Fibroblast of lung (primary cell): ENCODE results near the gene SUSD5.

Experiments
- CTCF ChIP-seq, 2 donors: IDR thresholded peaks in 1 of 2; conservative IDR thresholded peaks in 1 of 2; 1 replicate in 1 of 2; 2 replicates in 1 of 2; pipeline ENCODE4 v1.5.1; 2011 to 2012; ENCODE audit warnings: low read length in 2 of 2, control low read depth in 1 of 2, inconsistent platforms in 1 of 2, low read depth in 1 of 2, mild to moderate bottlenecking in 1 of 2
- EZH2 ChIP-seq: IDR thresholded peaks from 2 replicates; pipeline ENCODE4 v1.5.1; 2012; ENCODE audit warnings: low read length, control low read depth, mild to moderate bottlenecking; ENCODE audit errors: missing control alignments

- TF ChIP-seq CTCF (conservative IDR thresholded peaks at IDR 0.05 in 1 of 2, IDR thresholded peaks at IDR 0.05 in 1 of 2; ENCODE audit: low read depth in 1 of 2, low read length in 2 of 2) (no peak), EZH2 (no peak)
Observed at GRCh38 chr3:33111581-33111980, 107.0 kb downstream of the SUSD5 start.
